SK-N-MC (cell line): Measurements from ENCODE around the gene SLC16A11.

Experiments used
- EZH2 ChIP-seq: fragments of 200-600 bp; sonication (generic); IDR thresholded peaks from one replicate; pipeline ENCODE4 v1.6.1; 2017; ENCODE audit warnings: antibody characterized with exemption
- FOXP2 ChIP-seq: optimal IDR thresholded peaks from 2 replicates; pipeline ENCODE3; 2011; ENCODE audit warnings: mild to moderate bottlenecking, moderate library complexity; ENCODE audit not compliant: insufficient read depth; ENCODE audit errors: extremely low read length, control extremely low read depth
- POLR2AphosphoS5 ChIP-seq: IDR thresholded peaks from 2 replicates; pipeline ENCODE4 v1.6.1; 2012; ENCODE audit warnings: mild to moderate bottlenecking, low read depth, low read length, borderline replicate concordance

DNA sequence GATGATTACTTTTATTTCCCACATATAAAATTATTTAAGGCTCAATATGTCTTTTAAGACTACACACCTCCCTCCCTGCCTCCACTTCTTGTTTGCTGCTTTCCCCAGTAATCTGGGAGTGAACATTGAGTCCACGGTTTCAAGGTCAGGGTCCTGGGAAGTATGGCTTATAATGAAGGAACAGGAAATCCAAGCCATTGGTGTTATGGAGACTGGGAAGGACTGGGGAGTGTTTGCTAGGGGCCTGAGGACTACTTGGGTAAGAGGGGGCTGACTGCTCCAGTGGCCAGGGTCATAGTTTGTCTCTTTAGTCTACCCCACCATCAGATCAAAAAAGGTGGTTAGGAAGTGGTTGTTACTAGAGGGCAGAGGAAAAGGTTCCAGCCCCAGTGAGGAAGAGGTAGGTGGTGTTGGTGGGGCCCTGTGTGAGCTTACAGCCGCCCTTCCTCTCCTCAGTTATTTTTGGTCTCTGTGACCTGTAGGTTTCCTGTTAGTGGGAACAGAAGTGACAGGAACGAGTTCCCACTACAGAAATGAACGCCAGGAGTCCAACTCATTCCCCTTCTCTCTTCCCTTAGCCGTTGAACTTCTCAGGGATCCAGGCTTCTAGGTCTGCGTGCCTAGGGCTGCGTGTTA is 8.8 kb downstream of the SLC16A11 start:
- TF ChIP-seq EZH2 (no peak), POLR2AphosphoS5 (no peak), FOXP2 (no peak)
